HL-60 (cell line): ENCODE data around the gene ZBTB43.

ENCODE experiments used
- DNase-seq, 2 experiments: peaks; one replicate each; pipeline ENCODE4 v3.0.0-alpha.2; 2010 to 2020; ENCODE audit warnings: low read depth in 1 of 2, low spot score in 1 of 2
- H3K27ac ChIP-seq: fragments of 250-450 bp; sonication (Bioruptor Pico); replicated peaks from 2 replicates; pipeline ENCODE4 v1.5.1; 2020; ENCODE audit warnings: mild to moderate bottlenecking, moderate library complexity
- H3K27me3 ChIP-seq: fragments of 250-450 bp; sonication (Bioruptor Pico); 2 replicates; pipeline ENCODE4 v1.5.1; 2021; ENCODE audit warnings: mild to moderate bottlenecking, moderate library complexity; ENCODE audit not compliant: insufficient read depth, poor library complexity, severe bottlenecking
- H3K4me3 ChIP-seq: replicated peaks from 2 replicates; pipeline ENCODE4 v1.5.1; 2011; ENCODE audit warnings: mild to moderate bottlenecking, control low read depth, low read length; ENCODE audit not compliant: insufficient read depth
- GABPA ChIP-seq: IDR thresholded peaks from 2 replicates; pipeline ENCODE4 v1.6.1; 2012; ENCODE audit warnings: low read depth
- POLR2AphosphoS5 ChIP-seq: IDR thresholded peaks from 2 replicates; pipeline ENCODE4 v1.6.1; 2012; ENCODE audit warnings: low read depth
- SPI1 ChIP-seq: IDR thresholded peaks from 2 replicates; pipeline ENCODE4 v1.6.1; 2012; ENCODE audit warnings: low read depth, mild to moderate bottlenecking, borderline replicate concordance
- TF ChIP-seq, protein P1 (sequence below): IDR thresholded peaks from one replicate; pipeline ENCODE4 v1.5.1; 2011; ENCODE audit warnings: low read length, control low read depth, inconsistent platforms; ENCODE audit not compliant: insufficient read depth
- TF ChIP-seq, protein P2 (sequence below): IDR thresholded peaks from 2 replicates; pipeline ENCODE4 v1.6.1; 2012; ENCODE audit warnings: low read depth; ENCODE audit not compliant: insufficient replicate concordance

The ZBTB43 gene

GRCh38 chr9:126860757-126861466 is 56.1 kb downstream of the ZBTB43 start:
- Histone ChIP-seq H3K27me3 (no peaks in the 10 kb centered on the region), H3K4me3 (peak overlapping the region; percentile 81), H3K27ac (peak overlapping the region; percentile 82)
- peak in 1 of 2 experiments; percentile 8 for DNase-seq
- TF ChIP-seq POLR2AphosphoS5: no peak
- TF ChIP-seq, protein P1, sequence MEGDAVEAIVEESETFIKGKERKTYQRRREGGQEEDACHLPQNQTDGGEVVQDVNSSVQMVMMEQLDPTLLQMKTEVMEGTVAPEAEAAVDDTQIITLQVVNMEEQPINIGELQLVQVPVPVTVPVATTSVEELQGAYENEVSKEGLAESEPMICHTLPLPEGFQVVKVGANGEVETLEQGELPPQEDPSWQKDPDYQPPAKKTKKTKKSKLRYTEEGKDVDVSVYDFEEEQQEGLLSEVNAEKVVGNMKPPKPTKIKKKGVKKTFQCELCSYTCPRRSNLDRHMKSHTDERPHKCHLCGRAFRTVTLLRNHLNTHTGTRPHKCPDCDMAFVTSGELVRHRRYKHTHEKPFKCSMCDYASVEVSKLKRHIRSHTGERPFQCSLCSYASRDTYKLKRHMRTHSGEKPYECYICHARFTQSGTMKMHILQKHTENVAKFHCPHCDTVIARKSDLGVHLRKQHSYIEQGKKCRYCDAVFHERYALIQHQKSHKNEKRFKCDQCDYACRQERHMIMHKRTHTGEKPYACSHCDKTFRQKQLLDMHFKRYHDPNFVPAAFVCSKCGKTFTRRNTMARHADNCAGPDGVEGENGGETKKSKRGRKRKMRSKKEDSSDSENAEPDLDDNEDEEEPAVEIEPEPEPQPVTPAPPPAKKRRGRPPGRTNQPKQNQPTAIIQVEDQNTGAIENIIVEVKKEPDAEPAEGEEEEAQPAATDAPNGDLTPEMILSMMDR: no peak
- TF ChIP-seq, protein P2, sequence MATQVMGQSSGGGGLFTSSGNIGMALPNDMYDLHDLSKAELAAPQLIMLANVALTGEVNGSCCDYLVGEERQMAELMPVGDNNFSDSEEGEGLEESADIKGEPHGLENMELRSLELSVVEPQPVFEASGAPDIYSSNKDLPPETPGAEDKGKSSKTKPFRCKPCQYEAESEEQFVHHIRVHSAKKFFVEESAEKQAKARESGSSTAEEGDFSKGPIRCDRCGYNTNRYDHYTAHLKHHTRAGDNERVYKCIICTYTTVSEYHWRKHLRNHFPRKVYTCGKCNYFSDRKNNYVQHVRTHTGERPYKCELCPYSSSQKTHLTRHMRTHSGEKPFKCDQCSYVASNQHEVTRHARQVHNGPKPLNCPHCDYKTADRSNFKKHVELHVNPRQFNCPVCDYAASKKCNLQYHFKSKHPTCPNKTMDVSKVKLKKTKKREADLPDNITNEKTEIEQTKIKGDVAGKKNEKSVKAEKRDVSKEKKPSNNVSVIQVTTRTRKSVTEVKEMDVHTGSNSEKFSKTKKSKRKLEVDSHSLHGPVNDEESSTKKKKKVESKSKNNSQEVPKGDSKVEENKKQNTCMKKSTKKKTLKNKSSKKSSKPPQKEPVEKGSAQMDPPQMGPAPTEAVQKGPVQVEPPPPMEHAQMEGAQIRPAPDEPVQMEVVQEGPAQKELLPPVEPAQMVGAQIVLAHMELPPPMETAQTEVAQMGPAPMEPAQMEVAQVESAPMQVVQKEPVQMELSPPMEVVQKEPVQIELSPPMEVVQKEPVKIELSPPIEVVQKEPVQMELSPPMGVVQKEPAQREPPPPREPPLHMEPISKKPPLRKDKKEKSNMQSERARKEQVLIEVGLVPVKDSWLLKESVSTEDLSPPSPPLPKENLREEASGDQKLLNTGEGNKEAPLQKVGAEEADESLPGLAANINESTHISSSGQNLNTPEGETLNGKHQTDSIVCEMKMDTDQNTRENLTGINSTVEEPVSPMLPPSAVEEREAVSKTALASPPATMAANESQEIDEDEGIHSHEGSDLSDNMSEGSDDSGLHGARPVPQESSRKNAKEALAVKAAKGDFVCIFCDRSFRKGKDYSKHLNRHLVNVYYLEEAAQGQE: no peak
- TF ChIP-seq GABPA: no peak
- no peak for TF ChIP-seq SPI1

GRCh38 chr9:126861707-126862103 is 56.9 kb downstream of the ZBTB43 start:
- no peak for TF ChIP-seq POLR2AphosphoS5
- TF ChIP-seq GABPA: no peak
- TF ChIP-seq, protein P2: no peak
- TF ChIP-seq, protein P1: no peak
- TF ChIP-seq SPI1: no peak
- DNase-seq: peak; percentile 75 to 78
- H3K27ac ChIP-seq: peak overlapping the region; percentile 82
- peak overlapping the region; percentile 81 for H3K4me3 ChIP-seq
- no peaks in the 10 kb centered on the region for H3K27me3 ChIP-seq

DNA sequence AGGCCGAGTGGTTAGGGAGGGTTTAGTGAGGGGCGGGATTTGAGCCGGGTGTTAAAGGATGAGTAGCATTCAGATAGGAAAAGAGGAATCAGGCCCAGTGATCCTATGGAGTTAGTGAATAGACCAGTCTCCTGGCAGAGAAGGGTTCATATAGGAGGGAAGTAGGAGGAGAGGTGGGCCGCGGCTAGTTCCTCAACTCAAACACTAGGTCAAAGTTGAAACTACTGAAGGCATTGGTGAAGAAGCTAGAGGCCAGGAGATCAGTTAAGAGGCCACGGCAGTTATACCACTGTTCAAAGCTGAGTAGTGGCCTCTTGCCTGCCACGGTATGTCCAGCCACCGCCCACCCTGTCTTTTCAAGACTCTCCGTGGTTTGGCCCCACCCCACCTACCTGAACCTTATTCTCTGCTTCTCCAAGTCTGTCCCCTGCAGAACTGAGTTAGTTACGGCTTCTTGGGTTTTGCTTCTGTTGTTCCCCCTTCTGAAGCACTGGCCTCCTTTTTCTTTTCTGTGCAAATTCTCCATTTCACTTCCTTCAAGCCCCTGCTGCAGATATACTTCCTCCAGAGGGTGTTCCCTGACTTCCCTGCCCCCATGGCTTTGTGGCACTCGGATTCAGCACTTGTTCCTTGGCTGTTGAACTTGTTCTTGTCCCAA is 57.4 kb downstream of the ZBTB43 start:
- H3K27ac ChIP-seq: peak overlapping the region; percentile 82

More for the DNA sequence above, 57.4 kb downstream of the ZBTB43 start:
- peak; percentile 56 to 63 for DNase-seq
- peak overlapping the region; percentile 81 for H3K4me3 ChIP-seq
- TF ChIP-seq, protein P1: no peak
- TF ChIP-seq, protein P2: peak; percentile 23
- peak; percentile 48; the same call in 1 of the 2 replicates for TF ChIP-seq SPI1
- no peaks in the 10 kb centered on the region for H3K27me3 ChIP-seq
